Measurements from ENCODE around the gene FCRL1. TPM values are rescaled to one million over a fixed set of nuclear protein-coding genes. Genes with fewer than 3 reads are reported as not detected.

FCRL1 gene
- total RNA-seq, 1 experiment from 2014 or later, result not detected

DNA sequence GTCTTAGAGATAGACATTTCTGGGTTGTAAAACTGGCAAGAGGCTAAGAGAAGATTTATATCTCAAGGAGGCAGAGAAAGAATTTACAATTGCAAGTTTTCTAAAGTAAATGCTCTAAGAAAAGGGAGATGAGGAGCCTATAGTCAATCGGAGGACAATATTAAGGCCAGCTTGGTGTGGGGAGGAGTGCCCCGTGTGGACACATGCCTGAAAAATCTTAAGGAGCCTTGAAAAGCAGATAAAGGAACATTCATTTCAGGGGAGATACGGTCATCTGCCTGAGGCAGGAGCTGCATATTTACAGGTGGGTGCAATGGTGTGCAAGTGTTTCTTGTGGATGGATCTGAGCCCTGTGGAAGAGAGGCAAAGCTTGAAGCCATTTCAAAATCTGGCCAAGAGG, 68.6 kb downstream of the FCRL1 start:
- no peak overlapping the region for H3K56ac ChIP-seq (ENCODE audit: insufficient read length, low read depth, low read length)
- H4K8ac ChIP-seq (replicated peaks; ENCODE audit: insufficient read length, low read depth, low read length), result no peak overlapping the region
- H3T11ph ChIP-seq (ENCODE audit: low read length), result no peak overlapping the region
- no peaks in the 10 kb centered on the region for H3K23me2 ChIP-seq (ENCODE audit: insufficient read length, low read depth, low read length, poor library complexity, severe bottlenecking)
- H2AFZ ChIP-seq (ENCODE audit: low read length), result no peak overlapping the region
- no peak overlapping the region for H4K5ac ChIP-seq (ENCODE audit: insufficient read length, low read depth, low read length)
- no peaks in the 10 kb centered on the region for H3K9me3 ChIP-seq (ENCODE audit: control insufficient read depth, low read depth, low read length)
- H3K18ac ChIP-seq (ENCODE audit: insufficient read length, low read depth, low read length), result no peak overlapping the region
- TF ChIP-seq, protein P1, sequence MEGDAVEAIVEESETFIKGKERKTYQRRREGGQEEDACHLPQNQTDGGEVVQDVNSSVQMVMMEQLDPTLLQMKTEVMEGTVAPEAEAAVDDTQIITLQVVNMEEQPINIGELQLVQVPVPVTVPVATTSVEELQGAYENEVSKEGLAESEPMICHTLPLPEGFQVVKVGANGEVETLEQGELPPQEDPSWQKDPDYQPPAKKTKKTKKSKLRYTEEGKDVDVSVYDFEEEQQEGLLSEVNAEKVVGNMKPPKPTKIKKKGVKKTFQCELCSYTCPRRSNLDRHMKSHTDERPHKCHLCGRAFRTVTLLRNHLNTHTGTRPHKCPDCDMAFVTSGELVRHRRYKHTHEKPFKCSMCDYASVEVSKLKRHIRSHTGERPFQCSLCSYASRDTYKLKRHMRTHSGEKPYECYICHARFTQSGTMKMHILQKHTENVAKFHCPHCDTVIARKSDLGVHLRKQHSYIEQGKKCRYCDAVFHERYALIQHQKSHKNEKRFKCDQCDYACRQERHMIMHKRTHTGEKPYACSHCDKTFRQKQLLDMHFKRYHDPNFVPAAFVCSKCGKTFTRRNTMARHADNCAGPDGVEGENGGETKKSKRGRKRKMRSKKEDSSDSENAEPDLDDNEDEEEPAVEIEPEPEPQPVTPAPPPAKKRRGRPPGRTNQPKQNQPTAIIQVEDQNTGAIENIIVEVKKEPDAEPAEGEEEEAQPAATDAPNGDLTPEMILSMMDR (conservative IDR thresholded peaks at IDR 0.05), result peak; percentile 53
- no peaks in the 10 kb centered on the region for H3K79me2 ChIP-seq (ENCODE audit: insufficient read depth, low read length)
- no peaks in the 10 kb centered on the region for H3K27me3 ChIP-seq (ENCODE audit: insufficient read depth, low read length)
- Mint-ChIP-seq H3K27ac (no peak overlapping the region), H3K27me3 (ENCODE audit: low read depth) (no peaks in the 10 kb centered on the region; the same call in 1 of the 2 replicates), H3K9me3 (no peaks in the 10 kb centered on the region), H3K4me1 (peaks cover 11 to 27% of the 10 kb centered on the region in 2 experiments; a peak in 3 of 4 replicates), H3K4me3 (no peak overlapping the region), H3K36me3 (ENCODE audit: insufficient read depth in 1 of 3, low read depth in 3 of 3) (0 out of 7 replicates have a peak, but pooled peaks cover 0 to 2% (median 0%) of the 10 kb centered on the region in 3 experiments)
- no peak overlapping the region for H4K91ac ChIP-seq (ENCODE audit: insufficient read length, low read depth, low read length)
- H3K14ac ChIP-seq (ENCODE audit: insufficient read depth, low read length), result no peak overlapping the region
- WGBS (ENCODE audit: extremely low coverage, insufficient read length, low lambda C conversion rate), result no CpG with 5 or more reads among the region's 3 CpGs
- peaks cover 7% of the 10 kb centered on the region; the same call in 1 of the 2 replicates for H3K4me1 ChIP-seq (ENCODE audit: insufficient read depth, low read length)
- no peak overlapping the region for H3K9ac ChIP-seq (ENCODE audit: extremely low read depth, insufficient read length, low read length)
- no peak overlapping the region for H3K4ac ChIP-seq (ENCODE audit: low read depth, low read length)
- no peak overlapping the region for H2BK12ac ChIP-seq (ENCODE audit: insufficient read length, low read depth, low read length)
- H3K79me1 ChIP-seq (ENCODE audit: insufficient read depth, low read depth, low read length, poor library complexity, severe bottlenecking), result no peaks in the 10 kb centered on the region
- H3K4me2 ChIP-seq (ENCODE audit: insufficient read depth, insufficient read length, low read length), result no peak overlapping the region
- H2BK15ac ChIP-seq (ENCODE audit: low read depth, low read length), result no peak overlapping the region
- no peaks in the 10 kb centered on the region for H4K20me1 ChIP-seq (ENCODE audit: control insufficient read depth, insufficient read depth, insufficient read length)
- no peak overlapping the region for H2BK120ac ChIP-seq (ENCODE audit: low read depth, low read length, poor library complexity, severe bottlenecking)
- H2BK5ac ChIP-seq (ENCODE audit: insufficient read length, low read length), result no peak overlapping the region
- no peak overlapping the region for H2AK5ac ChIP-seq (ENCODE audit: insufficient read length, low read length)
- no peak overlapping the region for H2BK20ac ChIP-seq (ENCODE audit: low read depth, low read length, poor library complexity, severe bottlenecking)
- H3K23ac ChIP-seq (ENCODE audit: insufficient read length, low read depth, low read length), result no peak overlapping the region
- no peak overlapping the region for H3K27ac ChIP-seq (ENCODE audit: insufficient read length, low read depth, low read length)
- no peak for DNase-seq

Measured in H9 (cell line).